ENCODE data around the gene AADACL3. TPM values are rescaled to one million over a fixed set of nuclear protein-coding genes. Genes with fewer than 3 reads are reported as not detected.
A peak's percentile ranks its signal among the peaks of the same experiment; 100 is the strongest.
"Not testable (repeated sequence)": the region's sequence is repeated elsewhere in the genome, so short reads cannot be mapped to it uniquely, and the experiment has no call there.

Gene AADACL3
- total and polyA plus RNA-seq, 12 donors = not detected

DNA sequence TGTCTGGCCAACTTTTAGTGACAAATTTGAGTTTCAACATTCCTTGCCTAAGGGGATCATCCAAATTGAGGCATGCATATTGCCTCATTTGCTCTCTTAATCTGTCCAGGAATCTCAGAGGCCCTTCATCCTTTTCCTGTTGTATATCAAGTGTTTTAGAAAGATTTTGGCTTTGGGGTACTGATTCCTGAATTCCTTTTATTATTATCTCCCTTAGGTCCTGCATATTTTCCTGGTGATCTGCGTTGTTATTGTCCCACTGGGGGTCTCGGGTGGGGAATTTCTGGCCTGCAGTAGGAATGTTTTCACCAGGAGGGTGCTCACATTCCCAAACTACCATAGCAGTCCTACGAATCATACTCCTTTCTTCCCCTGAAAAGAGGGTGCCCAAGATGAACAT lies 4.4 kb upstream of the AADACL3 start:
- Histone ChIP-seq H3K4me3 (no peak overlapping the region), H3K27me3 (no peaks in the 10 kb centered on the region), H3K36me3 (replicated peaks in 1 of 2) (no peaks in the 10 kb centered on the region), H3K27ac (peak overlapping the region in 1 of 5 donors; percentile 22), H3K9me3 (replicated peaks in 1 of 3) (no peaks in the 10 kb centered on the region), H3K4me1 (replicated peaks in 1 of 2) (no peaks in the 10 kb centered on the region)
- WGBS, 4 donors = 63 to 73% (median 70%) methylated on average over 3 of the region's 3 CpGs
- intact Hi-C loops (cut with DNase I) = no loop called here
- TF ChIP-seq POLR2A (IDR thresholded peaks at IDR 0.05) = no peak
- TF ChIP-seq, protein P1, sequence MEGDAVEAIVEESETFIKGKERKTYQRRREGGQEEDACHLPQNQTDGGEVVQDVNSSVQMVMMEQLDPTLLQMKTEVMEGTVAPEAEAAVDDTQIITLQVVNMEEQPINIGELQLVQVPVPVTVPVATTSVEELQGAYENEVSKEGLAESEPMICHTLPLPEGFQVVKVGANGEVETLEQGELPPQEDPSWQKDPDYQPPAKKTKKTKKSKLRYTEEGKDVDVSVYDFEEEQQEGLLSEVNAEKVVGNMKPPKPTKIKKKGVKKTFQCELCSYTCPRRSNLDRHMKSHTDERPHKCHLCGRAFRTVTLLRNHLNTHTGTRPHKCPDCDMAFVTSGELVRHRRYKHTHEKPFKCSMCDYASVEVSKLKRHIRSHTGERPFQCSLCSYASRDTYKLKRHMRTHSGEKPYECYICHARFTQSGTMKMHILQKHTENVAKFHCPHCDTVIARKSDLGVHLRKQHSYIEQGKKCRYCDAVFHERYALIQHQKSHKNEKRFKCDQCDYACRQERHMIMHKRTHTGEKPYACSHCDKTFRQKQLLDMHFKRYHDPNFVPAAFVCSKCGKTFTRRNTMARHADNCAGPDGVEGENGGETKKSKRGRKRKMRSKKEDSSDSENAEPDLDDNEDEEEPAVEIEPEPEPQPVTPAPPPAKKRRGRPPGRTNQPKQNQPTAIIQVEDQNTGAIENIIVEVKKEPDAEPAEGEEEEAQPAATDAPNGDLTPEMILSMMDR (IDR thresholded peaks at IDR 0.05) = no peak
- DNase-seq = no peak

DNA sequence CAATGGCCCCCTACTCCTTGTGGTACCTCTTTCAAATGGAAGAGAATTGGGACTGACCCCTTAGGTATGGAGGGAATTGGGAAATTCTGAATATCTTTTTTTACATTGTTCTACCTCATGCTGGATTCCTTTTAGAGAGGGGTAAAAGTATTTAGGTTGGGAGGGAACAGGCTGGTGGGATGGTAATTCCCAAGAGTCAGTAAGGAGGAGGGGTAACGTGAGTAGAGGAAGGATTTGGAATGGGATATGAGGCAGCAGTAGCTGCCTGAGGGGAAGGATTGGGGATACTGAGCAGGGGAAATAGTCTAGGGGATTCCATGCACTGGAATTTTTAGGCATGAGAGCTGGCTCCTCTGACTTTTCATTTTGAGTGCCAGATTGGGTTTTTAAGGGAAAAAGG lies 3.8 kb upstream of the AADACL3 start:
- H3K9me3 ChIP-seq (replicated peaks in 1 of 3) = no peaks in the 10 kb centered on the region
- H3K27ac ChIP-seq = peak overlapping the region in 1 of 5 donors; percentile 22
- no peaks in the 10 kb centered on the region for H3K4me1 ChIP-seq (replicated peaks in 1 of 2)
- H3K27me3 ChIP-seq = no peaks in the 10 kb centered on the region
- no peak for TF ChIP-seq POLR2A (IDR thresholded peaks at IDR 0.05)
- TF ChIP-seq, protein P1 (IDR thresholded peaks at IDR 0.05) = no peak
- DNase-seq = no peak
- 71 to 84% (median 73%) methylated on average over 1 of the region's 1 CpG for WGBS, 4 donors
- intact Hi-C loops (cut with DNase I) = no loop called here
- no peaks in the 10 kb centered on the region for H3K36me3 ChIP-seq (replicated peaks in 1 of 2)
- H3K4me3 ChIP-seq = no peak overlapping the region

DNA sequence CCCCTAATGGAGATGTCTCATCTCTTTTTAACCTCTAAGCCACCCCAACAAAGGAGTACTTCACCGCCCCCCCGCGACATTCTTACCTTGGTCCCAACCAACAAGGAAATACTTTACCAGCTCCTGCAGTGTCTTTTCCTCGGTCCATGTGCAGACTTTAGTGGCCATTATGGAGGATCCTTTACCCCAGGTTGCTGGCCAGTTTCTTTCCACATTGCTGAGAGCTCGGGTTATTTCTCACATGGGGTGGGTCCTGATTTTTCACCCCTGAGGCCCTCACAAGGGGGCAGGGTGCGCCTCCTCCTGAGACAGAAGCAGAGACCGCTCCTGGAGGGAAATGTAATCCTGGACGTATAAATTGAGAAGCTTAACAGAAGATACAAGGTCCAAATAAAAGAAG lies 3.0 kb upstream of the AADACL3 start:
- Histone ChIP-seq H3K36me3 (replicated peaks in 1 of 2) (no peaks in the 10 kb centered on the region), H3K27me3 (no peaks in the 10 kb centered on the region), H3K27ac (no peak overlapping the region), H3K4me1 (replicated peaks in 1 of 2) (no peaks in the 10 kb centered on the region), H3K9me3 (replicated peaks in 1 of 3) (no peaks in the 10 kb centered on the region), H3K4me3 (no peak overlapping the region)
- TF ChIP-seq, protein P1 (IDR thresholded peaks at IDR 0.05) = no peak
- TF ChIP-seq POLR2A (IDR thresholded peaks at IDR 0.05) = no peak
- 73 to 84% (median 79%) methylated on average over 8 of the region's 8 CpGs for WGBS, 4 donors
- no peak for DNase-seq
- intact Hi-C loops (cut with DNase I) = no loop called here

DNA sequence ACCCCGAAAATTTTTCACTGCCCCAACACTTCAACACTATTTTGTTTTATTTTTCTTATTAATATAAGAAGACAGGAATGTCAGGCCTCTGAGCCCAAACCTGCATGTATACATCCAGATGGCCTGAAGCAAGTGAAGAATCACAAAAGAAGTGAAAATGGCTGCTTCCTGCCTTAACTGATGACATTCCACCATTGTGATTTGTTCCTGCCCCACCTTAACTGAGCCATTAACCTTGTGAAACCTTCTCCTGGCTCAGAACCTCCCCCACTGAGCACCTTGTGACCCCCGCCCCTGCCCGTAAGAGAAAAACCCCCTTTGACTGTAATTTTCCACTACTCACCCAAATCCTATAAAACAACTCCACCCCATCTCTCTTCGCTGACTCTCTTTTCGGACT lies 2.3 kb upstream of the AADACL3 start:
- WGBS, 4 donors = 78 to 88% (median 82%) methylated on average over 5 of the region's 5 CpGs
- H3K27ac ChIP-seq; H3K9me3 ChIP-seq (replicated peaks in 1 of 3); H3K27me3 ChIP-seq; H3K36me3 ChIP-seq (replicated peaks in 1 of 2); H3K4me3 ChIP-seq; intact Hi-C loops (cut with DNase I); H3K4me1 ChIP-seq (replicated peaks in 1 of 2); DNase-seq: not testable (repeated sequence)

DNA sequence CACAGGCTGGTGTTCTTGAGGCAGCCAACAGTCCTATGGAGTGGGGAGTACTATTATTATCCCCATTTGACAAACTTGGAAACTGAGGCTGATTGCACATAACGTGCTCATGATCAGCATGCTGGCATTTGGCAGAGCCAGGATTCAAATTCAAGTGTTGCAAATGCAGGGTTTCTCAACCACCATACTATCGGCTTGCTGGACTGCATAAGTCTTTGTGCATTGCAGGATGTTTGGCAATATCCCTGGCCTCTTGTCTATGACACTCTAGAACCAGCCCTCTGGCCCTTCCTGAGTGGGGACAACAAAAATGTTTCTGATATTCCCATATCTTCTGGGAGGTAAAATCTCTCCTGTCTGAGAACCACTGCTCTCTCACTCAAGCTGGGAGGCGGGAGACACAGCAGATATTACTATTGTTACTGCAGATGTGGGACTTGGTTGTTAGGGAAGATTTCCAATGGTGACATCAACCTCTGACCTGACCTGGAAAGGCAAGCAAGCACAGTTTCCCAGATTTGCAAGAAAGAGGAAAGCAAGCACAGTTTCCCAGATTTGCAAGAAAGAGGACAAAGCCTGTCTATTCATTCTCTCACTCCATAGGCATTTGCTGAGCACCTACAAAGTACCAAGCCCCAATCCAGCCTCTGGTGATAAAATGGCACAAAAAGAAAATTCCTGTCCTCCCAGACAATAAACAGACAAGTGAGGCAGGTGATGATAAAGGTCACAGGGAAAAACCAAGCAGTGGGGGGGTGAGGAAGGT lies 1.0 kb upstream of the AADACL3 start:
- no peaks in the 10 kb centered on the region for H3K4me1 ChIP-seq (replicated peaks in 1 of 2)
- no peak overlapping the region for H3K27ac ChIP-seq
- WGBS, 4 donors = 66 to 76% (median 71%) methylated on average over 3 of the region's 3 CpGs
- no peak for DNase-seq
- no peaks in the 10 kb centered on the region for H3K36me3 ChIP-seq (replicated peaks in 1 of 2)
- no peaks in the 10 kb centered on the region for H3K9me3 ChIP-seq (replicated peaks in 1 of 3)
- no peaks in the 10 kb centered on the region for H3K27me3 ChIP-seq
- TF ChIP-seq POLR2A (IDR thresholded peaks at IDR 0.05) = no peak
- TF ChIP-seq, protein P1 (IDR thresholded peaks at IDR 0.05) = no peak
- no peak overlapping the region for H3K4me3 ChIP-seq
- intact Hi-C loops (cut with DNase I) = no loop called here
